Heart left ventricle (tissue), 13 donors: ENCODE results near the gene FCRLA.

Experiments
- POLR2A ChIP-seq, 2 donors: fragments of 450-650 bp; IDR thresholded peaks; one replicate each; pipeline ENCODE4 v1.6.1; 2017; ENCODE audit warnings: antibody characterized with exemption in 2 of 2, mild to moderate bottlenecking in 2 of 2, moderate library complexity in 2 of 2
- TF ChIP-seq, protein P1 (sequence below), 12 donors: fragments of 200-600 bp; sonication (generic) in 4 of 12; IDR thresholded peaks; one replicate each; pipeline versions ENCODE4 v1.5.0 to v1.8.0; 2018 to 2022; ENCODE audit warnings: antibody characterized with exemption in 12 of 12, mild to moderate bottlenecking in 5 of 12
- donor health status: ischemic (EF 13 %, LVEDD 7.1; RV severe dilation, severe dysfunction).
- donor health status: DM: no; HTN: yes; CAD: no.
- donor health status: DM: no; HTN: no; CAD: no.
- donor health status: ischemic (EF 25% LVEDD 6.9; RV normal size, moderate dysfunction).
- donor health status: ischemic (EF 25% LVEDD 5.7; RV mildly dilated, moderate dysfunction).
- donor health status: ischemic (EF 35%, LVEDD 5.7; RV mildly dilated, moderate dysfunction).
- donor health status: nonischemic (EF 11% LVEDD 7.7; RV severe dilation, severe dysfunction).
- donor health status: DM: yes; HTN: yes; CAD: no.
- donor health status: PGD.
- donor health status: ischemic (EF 29% LVEDD 5.4; RV normal size, mild dysfunction).
- donor health status: nonischemic (EF 23%, LVEDD 6.1; RV moderate dilation, normal function).

DNA sequence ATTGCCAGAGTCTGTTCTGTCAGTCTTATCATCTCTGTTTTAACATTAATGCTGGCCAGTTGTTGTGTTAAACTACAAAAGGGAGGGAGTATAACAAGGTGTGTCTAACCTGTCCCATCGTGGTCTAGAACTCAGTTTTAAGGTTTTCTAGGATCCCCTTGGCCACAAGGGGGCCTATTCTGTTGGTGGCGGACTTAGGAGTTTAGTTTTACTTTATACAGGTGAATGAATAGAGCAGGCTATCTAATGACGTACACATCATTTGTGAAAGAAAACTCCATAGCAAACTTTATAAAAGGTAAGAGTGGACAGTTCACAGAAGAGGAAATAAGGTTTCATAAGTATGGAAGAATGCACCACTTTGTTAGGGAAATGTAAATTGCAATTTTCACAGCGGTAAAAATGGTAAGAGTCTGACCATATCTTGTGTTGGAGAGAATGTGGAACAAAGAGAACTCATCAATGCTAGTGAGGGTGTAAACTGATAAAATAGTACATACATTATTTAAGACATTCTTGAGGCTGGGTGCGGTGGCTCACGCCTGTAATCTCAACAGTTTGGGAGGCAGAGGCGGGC, 56.6 kb downstream of the FCRLA start:
- TF ChIP-seq, protein P1, sequence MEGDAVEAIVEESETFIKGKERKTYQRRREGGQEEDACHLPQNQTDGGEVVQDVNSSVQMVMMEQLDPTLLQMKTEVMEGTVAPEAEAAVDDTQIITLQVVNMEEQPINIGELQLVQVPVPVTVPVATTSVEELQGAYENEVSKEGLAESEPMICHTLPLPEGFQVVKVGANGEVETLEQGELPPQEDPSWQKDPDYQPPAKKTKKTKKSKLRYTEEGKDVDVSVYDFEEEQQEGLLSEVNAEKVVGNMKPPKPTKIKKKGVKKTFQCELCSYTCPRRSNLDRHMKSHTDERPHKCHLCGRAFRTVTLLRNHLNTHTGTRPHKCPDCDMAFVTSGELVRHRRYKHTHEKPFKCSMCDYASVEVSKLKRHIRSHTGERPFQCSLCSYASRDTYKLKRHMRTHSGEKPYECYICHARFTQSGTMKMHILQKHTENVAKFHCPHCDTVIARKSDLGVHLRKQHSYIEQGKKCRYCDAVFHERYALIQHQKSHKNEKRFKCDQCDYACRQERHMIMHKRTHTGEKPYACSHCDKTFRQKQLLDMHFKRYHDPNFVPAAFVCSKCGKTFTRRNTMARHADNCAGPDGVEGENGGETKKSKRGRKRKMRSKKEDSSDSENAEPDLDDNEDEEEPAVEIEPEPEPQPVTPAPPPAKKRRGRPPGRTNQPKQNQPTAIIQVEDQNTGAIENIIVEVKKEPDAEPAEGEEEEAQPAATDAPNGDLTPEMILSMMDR (IDR thresholded peaks at IDR 0.05): peak in 11 of 12 donors; percentile 7 to 54 (median 28)
- no peak for TF ChIP-seq POLR2A (IDR thresholded peaks at IDR 0.05)
